BLaER1 (cell line): ENCODE data around the gene RASL10A.
"Not testable (repeated sequence)": the region's sequence is repeated elsewhere in the genome, so short reads cannot be mapped to it uniquely, and the experiment has no call there.

ENCODE experiments used
- H3K27ac ChIP-seq: shearing (Covaris generic); formaldehyde crosslinking; 2 replicates; pipeline ENCODE4 v1.8.1; 2022
- H3K27me3 ChIP-seq: shearing (Covaris generic); formaldehyde crosslinking; 2 replicates; pipeline ENCODE4 v1.8.1; 2022
- H3K36me3 ChIP-seq: shearing (Covaris generic); formaldehyde crosslinking; 2 replicates; pipeline ENCODE4 v1.8.1; 2022
- H3K4me1 ChIP-seq: shearing (Covaris generic); formaldehyde crosslinking; 2 replicates; pipeline ENCODE4 v1.8.1; 2022
- H3K4me2 ChIP-seq: shearing (Covaris generic); formaldehyde crosslinking; 2 replicates; pipeline ENCODE4 v1.8.1; 2022
- H3K4me3 ChIP-seq: shearing (Covaris generic); formaldehyde crosslinking; 2 replicates; pipeline ENCODE4 v1.8.1; 2022
- H3K9ac ChIP-seq: shearing (Covaris generic); formaldehyde crosslinking; 2 replicates; pipeline ENCODE4 v1.8.1; 2022
- H3K9me3 ChIP-seq: shearing (Covaris generic); formaldehyde crosslinking; 2 replicates; pipeline ENCODE4 v1.8.1; 2022
- H4K20me1 ChIP-seq: shearing (Covaris generic); formaldehyde crosslinking; 2 replicates; pipeline ENCODE4 v1.8.1; 2022
- Cebpa-rat ChIP-seq: shearing (Covaris generic); IDR thresholded peaks from 2 replicates; pipeline ENCODE4 v1.8.1; 2022

The RASL10A gene, protein sequence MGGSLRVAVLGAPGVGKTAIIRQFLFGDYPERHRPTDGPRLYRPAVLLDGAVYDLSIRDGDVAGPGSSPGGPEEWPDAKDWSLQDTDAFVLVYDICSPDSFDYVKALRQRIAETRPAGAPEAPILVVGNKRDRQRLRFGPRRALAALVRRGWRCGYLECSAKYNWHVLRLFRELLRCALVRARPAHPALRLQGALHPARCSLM

GRCh38 chr22:29315286-29316140 lies at the start of gene RASL10A:
Gene RASL10A, minus strand, starts transcription at chr22:29315697. Its CDS starts 451 bp downstream, at chr22:29315246.
- Histone ChIP-seq H3K27me3 (peaks cover 58% of the 10 kb centered on the region), H3K9me3 (no peaks in the 10 kb centered on the region), H3K9ac (no peak within 1 kb of the TSS), H3K36me3 (no peaks in the 10 kb centered on the region), H3K4me1 (peaks cover 21% of the 10 kb centered on the region), H3K4me3 (0 out of 2 replicates have a peak within 1 kb of the TSS, but pooled peaks have one; percentile 3), H3K4me2 (no peak within 1 kb of the TSS), H4K20me1 (peaks cover 27% of the 10 kb centered on the region), H3K27ac (no peak within 1 kb of the TSS)
- TF ChIP-seq Cebpa-rat = no peak

DNA sequence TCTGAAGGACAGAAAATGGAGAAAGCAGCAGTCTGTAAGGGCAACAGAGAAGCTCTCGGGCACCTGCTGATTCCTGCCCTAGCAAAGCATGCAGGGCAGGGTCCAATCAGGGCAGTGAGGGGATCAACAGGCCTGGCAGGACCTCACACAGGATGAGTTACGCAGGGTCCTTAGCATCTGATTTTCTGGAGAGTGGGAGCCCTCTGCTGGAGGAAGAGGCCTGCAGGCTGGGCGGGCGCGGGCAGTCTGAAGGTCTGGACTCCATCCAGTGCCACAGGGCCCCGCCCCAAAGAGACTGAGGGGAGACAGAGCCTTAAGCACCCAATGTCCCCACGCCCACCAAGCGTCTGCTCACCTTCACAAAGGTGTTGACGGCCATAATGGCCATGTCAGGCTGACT lies 44.0 kb upstream of the RASL10A start:
- no peak overlapping the region for H3K9ac ChIP-seq
- TF ChIP-seq Cebpa-rat = no peak
- H3K4me1 ChIP-seq = peaks cover 35% of the 10 kb centered on the region
- no peaks in the 10 kb centered on the region for H3K9me3 ChIP-seq
- peaks cover 72% of the 10 kb centered on the region for H4K20me1 ChIP-seq
- H3K4me3 ChIP-seq = no peak overlapping the region
- no peaks in the 10 kb centered on the region for H3K27me3 ChIP-seq
- H3K27ac ChIP-seq = no peak overlapping the region
- H3K36me3 ChIP-seq = peaks cover 63% of the 10 kb centered on the region
- no peak overlapping the region for H3K4me2 ChIP-seq

- H3K4me3 ChIP-seq, H3K4me2 ChIP-seq, H3K9ac ChIP-seq, H3K27ac ChIP-seq, H3K27me3 ChIP-seq, H3K9me3 ChIP-seq: not testable (repeated sequence)
- peaks cover 76% of the 10 kb centered on the region for H4K20me1 ChIP-seq
- H3K4me1 ChIP-seq = peaks cover 41% of the 10 kb centered on the region
- H3K36me3 ChIP-seq = peaks cover 71% of the 10 kb centered on the region
These were observed 41.8 kb upstream of the RASL10A start for GRCh38 chr22:29357193-29357890.

DNA sequence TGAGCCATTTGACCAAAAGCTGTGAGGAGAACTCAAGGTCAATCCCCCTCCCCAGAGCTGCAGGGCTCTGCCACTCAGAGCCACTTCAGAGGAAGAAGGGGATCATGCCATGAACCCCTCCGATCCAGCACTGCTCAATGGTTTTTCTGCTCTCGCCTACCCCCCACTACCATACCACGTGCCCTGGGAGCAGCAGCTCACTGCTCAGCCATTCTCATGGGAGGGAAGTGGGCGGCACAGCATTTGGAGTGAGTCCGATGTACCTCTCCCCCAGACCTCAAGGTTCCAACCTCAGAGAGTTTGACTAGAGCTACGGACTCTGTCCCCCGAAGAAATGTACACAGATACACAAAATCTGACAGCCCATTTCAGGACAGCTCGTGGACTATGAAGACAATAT lies 38.4 kb upstream of the RASL10A start:
- Histone ChIP-seq H4K20me1 (peaks cover 63% of the 10 kb centered on the region), H3K27ac (no peak overlapping the region), H3K9ac (peak overlapping the region; percentile 11; the same call in 1 of the 2 replicates), H3K27me3 (no peaks in the 10 kb centered on the region), H3K36me3 (peaks cover 88% of the 10 kb centered on the region), H3K4me2 (peak overlapping the region; percentile 87), H3K4me3 (0 out of 2 replicates have a peak overlapping the region, but pooled peaks have one; percentile 12), H3K4me1 (peaks cover 40% of the 10 kb centered on the region), H3K9me3 (no peaks in the 10 kb centered on the region)
- no peak for TF ChIP-seq Cebpa-rat

- Histone ChIP-seq H3K4me3 (0 out of 2 replicates have a peak overlapping the region, but pooled peaks have one; percentile 12), H3K9ac (peak overlapping the region; percentile 22; the same call in 1 of the 2 replicates), H3K27ac (peak overlapping the region; percentile 3; the same call in 1 of the 2 replicates), H3K9me3 (no peaks in the 10 kb centered on the region), H4K20me1 (peaks cover 58% of the 10 kb centered on the region), H3K27me3 (no peaks in the 10 kb centered on the region), H3K4me2 (peak overlapping the region; percentile 87), H3K36me3 (peaks cover 88% of the 10 kb centered on the region), H3K4me1 (peaks cover 40% of the 10 kb centered on the region)
- TF ChIP-seq Cebpa-rat = no peak
These were observed 37.8 kb upstream of the RASL10A start for GRCh38 chr22:29353286-29353685.

GRCh38 chr22:29352778-29353177 lies 37.3 kb upstream of the RASL10A start:
- no peak overlapping the region for H3K4me3 ChIP-seq
- no peaks in the 10 kb centered on the region for H3K9me3 ChIP-seq
- H3K4me2 ChIP-seq = peak overlapping the region; percentile 87
- H4K20me1 ChIP-seq = peaks cover 56% of the 10 kb centered on the region
- H3K4me1 ChIP-seq = peaks cover 40% of the 10 kb centered on the region
- TF ChIP-seq Cebpa-rat = no peak
- peak overlapping the region; percentile 3; the same call in 1 of the 2 replicates for H3K27ac ChIP-seq
- peaks cover 88% of the 10 kb centered on the region for H3K36me3 ChIP-seq
- H3K9ac ChIP-seq = peak overlapping the region; percentile 22; the same call in 1 of the 2 replicates
- no peaks in the 10 kb centered on the region for H3K27me3 ChIP-seq

DNA sequence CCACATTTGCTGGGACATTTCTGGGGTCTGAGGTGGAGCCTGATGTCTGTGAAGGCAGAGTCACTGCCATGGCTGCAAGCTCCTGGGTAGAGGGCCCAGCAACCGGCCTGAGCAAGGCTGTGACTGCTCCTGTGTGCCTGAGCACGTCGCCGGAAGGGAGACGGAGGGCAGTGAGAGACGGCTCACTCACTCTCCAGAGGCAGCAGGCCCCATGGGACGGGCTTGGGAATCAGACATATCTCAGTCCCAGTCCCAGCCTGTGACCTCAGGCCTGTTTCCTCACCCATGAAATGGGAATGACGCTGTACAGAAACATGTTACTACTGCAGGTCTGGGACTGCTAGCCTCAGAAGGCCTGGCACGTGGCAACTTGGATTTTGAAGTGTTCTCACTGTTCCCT lies 36.4 kb upstream of the RASL10A start:
- H4K20me1 ChIP-seq = peaks cover 55% of the 10 kb centered on the region
- H3K9ac ChIP-seq = no peak overlapping the region
- H3K4me1 ChIP-seq = peaks cover 40% of the 10 kb centered on the region
- H3K4me3 ChIP-seq = no peak overlapping the region
- H3K36me3 ChIP-seq = peaks cover 88% of the 10 kb centered on the region
- H3K27ac ChIP-seq = no peak overlapping the region
- TF ChIP-seq Cebpa-rat = no peak
- H3K27me3 ChIP-seq = no peaks in the 10 kb centered on the region
- 0 out of 2 replicates have a peak overlapping the region, but pooled peaks have one; percentile 87 for H3K4me2 ChIP-seq
- no peaks in the 10 kb centered on the region for H3K9me3 ChIP-seq

GRCh38 chr22:29351042-29351441 lies 35.5 kb upstream of the RASL10A start:
- Histone ChIP-seq H3K9me3 (no peaks in the 10 kb centered on the region), H3K4me2 (no peak overlapping the region), H3K4me3 (no peak overlapping the region), H3K9ac (no peak overlapping the region), H3K27ac (no peak overlapping the region), H4K20me1 (peaks cover 46% of the 10 kb centered on the region), H3K36me3 (peaks cover 88% of the 10 kb centered on the region), H3K4me1 (peaks cover 40% of the 10 kb centered on the region), H3K27me3 (no peaks in the 10 kb centered on the region)
- TF ChIP-seq Cebpa-rat = no peak

DNA sequence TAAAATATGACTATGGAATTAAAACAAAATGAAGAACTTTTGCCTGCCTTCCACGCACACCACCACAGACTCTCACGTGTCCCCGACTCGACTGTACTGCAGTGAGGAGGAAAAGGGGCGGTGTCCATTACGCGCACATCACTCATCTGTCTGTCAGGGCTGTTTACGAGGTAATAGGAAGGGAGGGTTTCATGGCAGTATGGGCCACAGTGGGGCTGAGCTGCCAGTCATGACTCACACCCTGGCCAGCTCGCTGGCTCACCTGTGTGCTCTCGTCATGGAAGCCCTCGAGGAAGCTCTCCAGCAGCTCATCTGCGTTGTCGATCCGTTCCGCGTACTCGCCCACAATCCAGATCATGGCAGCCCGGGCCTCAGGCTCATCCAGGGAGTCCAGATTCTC lies 33.5 kb upstream of the RASL10A start:
- Histone ChIP-seq H3K4me1 (peaks cover 33% of the 10 kb centered on the region), H3K4me2 (no peak overlapping the region), H3K36me3 (peaks cover 92% of the 10 kb centered on the region), H3K4me3 (no peak overlapping the region), H3K9ac (no peak overlapping the region), H3K9me3 (no peaks in the 10 kb centered on the region), H3K27me3 (no peaks in the 10 kb centered on the region), H3K27ac (no peak overlapping the region), H4K20me1 (peaks cover 25% of the 10 kb centered on the region)
- no peak for TF ChIP-seq Cebpa-rat
